Nephron (organoid): ENCODE results near the gene TNIP2.

Experiments used
- H3K27ac Mint-ChIP-seq, 3 experiments: 2 replicates each; pipeline ENCODE4 v1.8.0; 2020; ENCODE audit warnings: mixed read lengths in 3 of 3, mild to moderate bottlenecking in 2 of 3, moderate library complexity in 1 of 3
- H3K27me3 Mint-ChIP-seq: 2 replicates; pipeline ENCODE4 v1.8.0; 2021; ENCODE audit warnings: low read depth, mild to moderate bottlenecking, moderate library complexity, mixed read lengths
- H3K36me3 Mint-ChIP-seq: 2 replicates; pipeline ENCODE4 v1.8.0; 2020; ENCODE audit warnings: low read depth, mixed read lengths
- H3K4me1 Mint-ChIP-seq: 2 replicates; pipeline ENCODE4 v1.8.0; 2020; ENCODE audit warnings: mixed read lengths
- H3K4me3 Mint-ChIP-seq, 3 experiments: 2 replicates each; pipeline ENCODE4 v1.8.0; 2020; ENCODE audit warnings: mild to moderate bottlenecking in 3 of 3, mixed read lengths in 3 of 3, moderate library complexity in 2 of 3
- H3K9me3 Mint-ChIP-seq: 2 replicates; pipeline ENCODE4 v1.8.0; 2020; ENCODE audit warnings: mixed read lengths
- TF ChIP-seq, protein P1 (sequence below), 3 experiments: fragments of 200-600 bp; sonication (generic); IDR thresholded peaks; one replicate each; pipeline ENCODE4 v1.5.0; 2021; ENCODE audit warnings: antibody characterized with exemption in 3 of 3; ENCODE audit not compliant: unreplicated experiment in 3 of 3

Gene TNIP2, protein sequence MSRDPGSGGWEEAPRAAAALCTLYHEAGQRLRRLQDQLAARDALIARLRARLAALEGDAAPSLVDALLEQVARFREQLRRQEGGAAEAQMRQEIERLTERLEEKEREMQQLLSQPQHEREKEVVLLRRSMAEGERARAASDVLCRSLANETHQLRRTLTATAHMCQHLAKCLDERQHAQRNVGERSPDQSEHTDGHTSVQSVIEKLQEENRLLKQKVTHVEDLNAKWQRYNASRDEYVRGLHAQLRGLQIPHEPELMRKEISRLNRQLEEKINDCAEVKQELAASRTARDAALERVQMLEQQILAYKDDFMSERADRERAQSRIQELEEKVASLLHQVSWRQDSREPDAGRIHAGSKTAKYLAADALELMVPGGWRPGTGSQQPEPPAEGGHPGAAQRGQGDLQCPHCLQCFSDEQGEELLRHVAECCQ

GRCh38 chr4:2755821-2756690 lies at the start of gene TNIP2:
Gene TNIP2, minus strand, starts transcription at chr4:2756336. Its CDS starts 47 bp downstream, at chr4:2756289.
- peak within 1 kb of the TSS; percentile 54 to 79 (median 61) for H3K27ac Mint-ChIP-seq
- H3K4me3 Mint-ChIP-seq, result peak within 1 kb of the TSS; percentile 85 to 89 (median 89)
- H3K27me3 Mint-ChIP-seq, result peaks cover 10% of the 10 kb centered on the region
- peaks cover 15% of the 10 kb centered on the region for H3K4me1 Mint-ChIP-seq
- TF ChIP-seq, protein P1, sequence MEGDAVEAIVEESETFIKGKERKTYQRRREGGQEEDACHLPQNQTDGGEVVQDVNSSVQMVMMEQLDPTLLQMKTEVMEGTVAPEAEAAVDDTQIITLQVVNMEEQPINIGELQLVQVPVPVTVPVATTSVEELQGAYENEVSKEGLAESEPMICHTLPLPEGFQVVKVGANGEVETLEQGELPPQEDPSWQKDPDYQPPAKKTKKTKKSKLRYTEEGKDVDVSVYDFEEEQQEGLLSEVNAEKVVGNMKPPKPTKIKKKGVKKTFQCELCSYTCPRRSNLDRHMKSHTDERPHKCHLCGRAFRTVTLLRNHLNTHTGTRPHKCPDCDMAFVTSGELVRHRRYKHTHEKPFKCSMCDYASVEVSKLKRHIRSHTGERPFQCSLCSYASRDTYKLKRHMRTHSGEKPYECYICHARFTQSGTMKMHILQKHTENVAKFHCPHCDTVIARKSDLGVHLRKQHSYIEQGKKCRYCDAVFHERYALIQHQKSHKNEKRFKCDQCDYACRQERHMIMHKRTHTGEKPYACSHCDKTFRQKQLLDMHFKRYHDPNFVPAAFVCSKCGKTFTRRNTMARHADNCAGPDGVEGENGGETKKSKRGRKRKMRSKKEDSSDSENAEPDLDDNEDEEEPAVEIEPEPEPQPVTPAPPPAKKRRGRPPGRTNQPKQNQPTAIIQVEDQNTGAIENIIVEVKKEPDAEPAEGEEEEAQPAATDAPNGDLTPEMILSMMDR (IDR thresholded peaks at IDR 0.05; ENCODE audit: unreplicated experiment in 3 of 3), result peak; percentile 30 to 51 (median 38)
- H3K36me3 Mint-ChIP-seq, result no peaks in the 10 kb centered on the region
- no peaks in the 10 kb centered on the region for H3K9me3 Mint-ChIP-seq

DNA sequence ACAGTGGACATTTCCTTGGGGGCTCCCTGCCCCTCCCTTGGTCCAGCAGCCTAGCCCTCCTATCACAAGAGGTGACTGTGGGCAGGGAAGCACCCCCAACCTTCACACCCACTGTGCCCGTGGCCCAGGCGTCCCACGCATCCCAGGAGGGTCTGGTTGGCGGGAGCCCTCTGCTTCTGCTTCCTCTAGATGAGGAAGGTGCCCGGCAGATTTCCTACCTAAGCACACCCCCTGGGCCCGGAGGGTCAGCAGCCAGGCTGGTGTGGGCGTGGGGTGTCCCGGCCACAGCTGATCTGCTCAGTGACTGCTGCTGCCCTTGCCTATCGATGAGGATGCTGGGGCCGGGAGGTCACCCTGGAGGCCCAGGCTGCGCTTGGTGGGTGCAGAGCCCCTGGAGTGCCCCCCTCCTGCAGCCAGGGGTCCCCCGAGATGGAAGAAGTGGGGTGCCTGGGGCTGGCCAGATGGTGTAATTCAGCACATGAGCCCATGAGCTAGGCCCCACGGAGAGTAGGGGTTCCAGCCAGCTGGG lies 48.9 kb upstream of the TNIP2 start:
- TF ChIP-seq, protein P1 (IDR thresholded peaks at IDR 0.05; ENCODE audit: unreplicated experiment in 3 of 3), result no peak
- H3K27me3 Mint-ChIP-seq, result peaks cover 3% of the 10 kb centered on the region
- peak overlapping the region in 2 of 3 experiments; percentile 61 to 86 for H3K27ac Mint-ChIP-seq
- peaks cover 28% of the 10 kb centered on the region for H3K4me1 Mint-ChIP-seq
- no peak overlapping the region for H3K4me3 Mint-ChIP-seq
- no peaks in the 10 kb centered on the region for H3K9me3 Mint-ChIP-seq
- H3K36me3 Mint-ChIP-seq, result no peaks in the 10 kb centered on the region

DNA sequence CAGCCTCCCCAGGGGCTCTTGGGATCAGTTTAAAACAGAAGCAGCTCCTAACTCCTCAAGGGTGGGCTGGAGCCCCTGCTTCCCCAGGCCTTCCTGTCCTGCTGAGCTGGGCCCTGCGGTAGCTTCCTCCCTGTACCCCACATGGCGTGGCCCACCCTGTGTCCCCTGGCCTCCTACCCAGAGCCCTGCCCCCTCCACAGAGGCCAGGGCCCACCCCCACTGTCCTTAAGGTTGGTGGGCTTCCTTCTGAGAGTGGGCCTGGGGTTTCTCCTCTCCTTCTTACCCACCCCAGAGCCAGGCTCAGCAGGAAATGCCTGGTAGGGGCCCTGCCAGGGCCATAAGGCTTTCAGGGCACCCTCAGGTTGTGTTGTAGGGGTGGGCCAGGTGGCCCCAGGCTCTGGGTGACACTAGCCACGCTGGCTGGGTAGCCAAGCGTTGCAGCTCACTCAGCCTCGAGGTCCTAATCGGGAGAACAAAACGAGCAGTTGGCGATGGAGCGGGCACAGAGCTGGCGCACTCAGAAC lies 48.4 kb upstream of the TNIP2 start:
- peaks cover 24% of the 10 kb centered on the region for H3K4me1 Mint-ChIP-seq
- no peaks in the 10 kb centered on the region for H3K9me3 Mint-ChIP-seq

GRCh38 chr4:2803624-2804448 lies 47.7 kb upstream of the TNIP2 start:
- H3K27ac Mint-ChIP-seq, result peak overlapping the region in 1 of 3 experiments; percentile 33
- no peaks in the 10 kb centered on the region for H3K9me3 Mint-ChIP-seq
- no peak overlapping the region for H3K4me3 Mint-ChIP-seq
- peaks cover 24% of the 10 kb centered on the region for H3K4me1 Mint-ChIP-seq
- TF ChIP-seq, protein P1 (IDR thresholded peaks at IDR 0.05; ENCODE audit: unreplicated experiment in 3 of 3), result no peak
- H3K36me3 Mint-ChIP-seq, result no peaks in the 10 kb centered on the region
- peaks cover 3% of the 10 kb centered on the region for H3K27me3 Mint-ChIP-seq

More for the DNA sequence above, 48.4 kb upstream of the TNIP2 start:
- H3K4me3 Mint-ChIP-seq, result no peak overlapping the region
- no peaks in the 10 kb centered on the region for H3K36me3 Mint-ChIP-seq
- peak overlapping the region in 1 of 3 experiments; percentile 64 for H3K27ac Mint-ChIP-seq
- TF ChIP-seq, protein P1 (IDR thresholded peaks at IDR 0.05; ENCODE audit: unreplicated experiment in 3 of 3), result no peak
- peaks cover 3% of the 10 kb centered on the region for H3K27me3 Mint-ChIP-seq
